OCI-LY7 (cell line): Measurements from ENCODE around the gene FAM83B.

Experiments
- EZH2phosphoT487 ChIP-seq: fragments of 200-600 bp; sonication (generic); IDR thresholded peaks from 2 replicates; pipeline ENCODE4 v1.6.1; 2018; ENCODE audit warnings: low read depth, borderline replicate concordance, mild to moderate bottlenecking, mixed run types, antibody characterized with exemption, low read length, moderate library complexity, mixed read lengths
- TF ChIP-seq, protein P1 (sequence below): fragments of 200-600 bp; sonication (generic); conservative IDR thresholded peaks from 2 replicates; pipeline ENCODE4 v1.5.1; 2014; ENCODE audit warnings: mild to moderate bottlenecking, antibody characterized with exemption, low read length, moderate library complexity, mixed read lengths

- TF ChIP-seq, protein P1, sequence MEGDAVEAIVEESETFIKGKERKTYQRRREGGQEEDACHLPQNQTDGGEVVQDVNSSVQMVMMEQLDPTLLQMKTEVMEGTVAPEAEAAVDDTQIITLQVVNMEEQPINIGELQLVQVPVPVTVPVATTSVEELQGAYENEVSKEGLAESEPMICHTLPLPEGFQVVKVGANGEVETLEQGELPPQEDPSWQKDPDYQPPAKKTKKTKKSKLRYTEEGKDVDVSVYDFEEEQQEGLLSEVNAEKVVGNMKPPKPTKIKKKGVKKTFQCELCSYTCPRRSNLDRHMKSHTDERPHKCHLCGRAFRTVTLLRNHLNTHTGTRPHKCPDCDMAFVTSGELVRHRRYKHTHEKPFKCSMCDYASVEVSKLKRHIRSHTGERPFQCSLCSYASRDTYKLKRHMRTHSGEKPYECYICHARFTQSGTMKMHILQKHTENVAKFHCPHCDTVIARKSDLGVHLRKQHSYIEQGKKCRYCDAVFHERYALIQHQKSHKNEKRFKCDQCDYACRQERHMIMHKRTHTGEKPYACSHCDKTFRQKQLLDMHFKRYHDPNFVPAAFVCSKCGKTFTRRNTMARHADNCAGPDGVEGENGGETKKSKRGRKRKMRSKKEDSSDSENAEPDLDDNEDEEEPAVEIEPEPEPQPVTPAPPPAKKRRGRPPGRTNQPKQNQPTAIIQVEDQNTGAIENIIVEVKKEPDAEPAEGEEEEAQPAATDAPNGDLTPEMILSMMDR, result no peak
- no peak for TF ChIP-seq EZH2phosphoT487
These were observed 13.6 kb downstream of the FAM83B start for GRCh38 chr6:54860132-54860531.
